ENCODE results near the gene SLC25A1.

GRCh38 chr22:19130959-19131684, 47.4 kb downstream of the SLC25A1 start, which contains the start of gene TSSK2:
- TF ChIP-seq CTCF (IDR thresholded peaks at IDR 0.05): no peak
- TF ChIP-seq ZBTB33 (IDR thresholded peaks at IDR 0.05; ENCODE audit: borderline replicate concordance, low read depth): no peak
- no peak for TF ChIP-seq RAD21 (IDR thresholded peaks at IDR 0.05; ENCODE audit: low read length)
- TF ChIP-seq SIN3A (IDR thresholded peaks at IDR 0.05; ENCODE audit: borderline replicate concordance, low read depth, low read length): no peak
- no peak for TF ChIP-seq EP300 (IDR thresholded peaks at IDR 0.05; ENCODE audit: borderline replicate concordance in 1 of 2, low read depth in 1 of 2, low read length in 1 of 2)
